Measurements from ENCODE around the gene ZSWIM3. TPM values are rescaled to one million over a fixed set of nuclear protein-coding genes. Genes with fewer than 3 reads are reported as not detected.

ZSWIM3 gene
- total and polyA plus RNA-seq, 2 of the 13 experiments (the other 11 are each of a cell fraction or from before 2014, with no cell fraction given) = 5.2 to 5.8 TPM

DNA sequence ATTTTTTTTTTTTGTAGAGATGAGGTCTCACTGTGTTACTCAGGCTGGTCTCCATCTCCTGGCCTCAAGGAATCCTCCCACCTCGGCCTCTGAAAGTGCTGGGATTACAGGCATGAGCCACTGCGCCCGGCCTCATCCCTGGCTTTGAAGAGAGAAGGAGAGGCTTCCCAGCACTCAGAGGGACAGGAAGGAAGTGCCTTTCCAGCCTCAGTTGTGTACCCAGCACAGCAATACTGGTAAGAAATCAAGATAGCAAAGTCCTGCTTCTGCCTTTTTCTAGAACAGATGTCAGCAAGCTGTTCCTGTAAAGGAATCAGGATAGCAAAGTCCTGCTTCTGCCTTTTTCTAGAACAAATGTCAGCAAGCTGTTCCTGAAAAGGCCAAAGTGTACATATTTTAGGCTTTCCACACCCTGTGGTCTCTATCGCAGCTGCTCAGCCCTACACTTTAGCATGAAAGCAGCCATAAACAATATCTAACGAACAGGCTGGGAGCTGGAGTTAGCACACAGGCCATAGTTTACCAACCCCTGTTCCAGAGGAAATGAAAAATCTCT, 60.8 kb downstream of the ZSWIM3 start (continued):
- TF ChIP-seq, protein P1, sequence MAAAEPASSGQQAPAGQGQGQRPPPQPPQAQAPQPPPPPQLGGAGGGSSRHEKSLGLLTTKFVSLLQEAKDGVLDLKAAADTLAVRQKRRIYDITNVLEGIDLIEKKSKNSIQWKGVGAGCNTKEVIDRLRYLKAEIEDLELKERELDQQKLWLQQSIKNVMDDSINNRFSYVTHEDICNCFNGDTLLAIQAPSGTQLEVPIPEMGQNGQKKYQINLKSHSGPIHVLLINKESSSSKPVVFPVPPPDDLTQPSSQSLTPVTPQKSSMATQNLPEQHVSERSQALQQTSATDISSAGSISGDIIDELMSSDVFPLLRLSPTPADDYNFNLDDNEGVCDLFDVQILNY (CRISPR knock-in tag; conservative IDR thresholded peaks at IDR 0.05) = no peak
- TF ChIP-seq ZSCAN31 (CRISPR knock-in tag; IDR thresholded peaks at IDR 0.05; ENCODE audit: low read depth) = 0 out of 2 replicates have a peak, but pooled peaks have one; percentile 31
- TF ChIP-seq HOXA3 (CRISPR knock-in tag; IDR thresholded peaks at IDR 0.05) = 0 out of 2 replicates have a peak, but pooled peaks have one; percentile 20
- TF ChIP-seq, protein P2, sequence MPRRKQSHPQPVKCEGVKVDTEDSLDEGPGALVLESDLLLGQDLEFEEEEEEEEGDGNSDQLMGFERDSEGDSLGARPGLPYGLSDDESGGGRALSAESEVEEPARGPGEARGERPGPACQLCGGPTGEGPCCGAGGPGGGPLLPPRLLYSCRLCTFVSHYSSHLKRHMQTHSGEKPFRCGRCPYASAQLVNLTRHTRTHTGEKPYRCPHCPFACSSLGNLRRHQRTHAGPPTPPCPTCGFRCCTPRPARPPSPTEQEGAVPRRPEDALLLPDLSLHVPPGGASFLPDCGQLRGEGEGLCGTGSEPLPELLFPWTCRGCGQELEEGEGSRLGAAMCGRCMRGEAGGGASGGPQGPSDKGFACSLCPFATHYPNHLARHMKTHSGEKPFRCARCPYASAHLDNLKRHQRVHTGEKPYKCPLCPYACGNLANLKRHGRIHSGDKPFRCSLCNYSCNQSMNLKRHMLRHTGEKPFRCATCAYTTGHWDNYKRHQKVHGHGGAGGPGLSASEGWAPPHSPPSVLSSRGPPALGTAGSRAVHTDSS (CRISPR knock-in tag; conservative IDR thresholded peaks at IDR 0.05) = 0 out of 2 replicates have a peak, but pooled peaks have one; percentile 9
- TF ChIP-seq, protein P3, sequence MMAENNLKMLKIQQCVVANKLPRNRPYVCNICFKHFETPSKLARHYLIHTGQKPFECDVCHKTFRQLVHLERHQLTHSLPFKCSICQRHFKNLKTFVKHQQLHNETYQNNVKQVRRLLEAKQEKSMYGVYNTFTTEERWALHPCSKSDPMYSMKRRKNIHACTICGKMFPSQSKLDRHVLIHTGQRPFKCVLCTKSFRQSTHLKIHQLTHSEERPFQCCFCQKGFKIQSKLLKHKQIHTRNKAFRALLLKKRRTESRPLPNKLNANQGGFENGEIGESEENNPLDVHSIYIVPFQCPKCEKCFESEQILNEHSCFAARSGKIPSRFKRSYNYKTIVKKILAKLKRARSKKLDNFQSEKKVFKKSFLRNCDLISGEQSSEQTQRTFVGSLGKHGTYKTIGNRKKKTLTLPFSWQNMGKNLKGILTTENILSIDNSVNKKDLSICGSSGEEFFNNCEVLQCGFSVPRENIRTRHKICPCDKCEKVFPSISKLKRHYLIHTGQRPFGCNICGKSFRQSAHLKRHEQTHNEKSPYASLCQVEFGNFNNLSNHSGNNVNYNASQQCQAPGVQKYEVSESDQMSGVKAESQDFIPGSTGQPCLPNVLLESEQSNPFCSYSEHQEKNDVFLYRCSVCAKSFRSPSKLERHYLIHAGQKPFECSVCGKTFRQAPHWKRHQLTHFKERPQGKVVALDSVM (CRISPR knock-in tag; IDR thresholded peaks at IDR 0.05) = peak; percentile 84
- 0 out of 2 replicates have a peak, but pooled peaks have one; percentile 19 for TF ChIP-seq ESRRA (CRISPR knock-in tag; IDR thresholded peaks at IDR 0.05; ENCODE audit: low read depth)
- no peak for TF ChIP-seq SOX13 (IDR thresholded peaks at IDR 0.05)
- TF ChIP-seq SOX13 (CRISPR knock-in tag; conservative IDR thresholded peaks at IDR 0.05 in 1 of 2, IDR thresholded peaks at IDR 0.05 in 1 of 2) = no peak
- TF ChIP-seq BCL6 (CRISPR knock-in tag; IDR thresholded peaks at IDR 0.05) = peak; percentile 66
- TF ChIP-seq, protein P4, sequence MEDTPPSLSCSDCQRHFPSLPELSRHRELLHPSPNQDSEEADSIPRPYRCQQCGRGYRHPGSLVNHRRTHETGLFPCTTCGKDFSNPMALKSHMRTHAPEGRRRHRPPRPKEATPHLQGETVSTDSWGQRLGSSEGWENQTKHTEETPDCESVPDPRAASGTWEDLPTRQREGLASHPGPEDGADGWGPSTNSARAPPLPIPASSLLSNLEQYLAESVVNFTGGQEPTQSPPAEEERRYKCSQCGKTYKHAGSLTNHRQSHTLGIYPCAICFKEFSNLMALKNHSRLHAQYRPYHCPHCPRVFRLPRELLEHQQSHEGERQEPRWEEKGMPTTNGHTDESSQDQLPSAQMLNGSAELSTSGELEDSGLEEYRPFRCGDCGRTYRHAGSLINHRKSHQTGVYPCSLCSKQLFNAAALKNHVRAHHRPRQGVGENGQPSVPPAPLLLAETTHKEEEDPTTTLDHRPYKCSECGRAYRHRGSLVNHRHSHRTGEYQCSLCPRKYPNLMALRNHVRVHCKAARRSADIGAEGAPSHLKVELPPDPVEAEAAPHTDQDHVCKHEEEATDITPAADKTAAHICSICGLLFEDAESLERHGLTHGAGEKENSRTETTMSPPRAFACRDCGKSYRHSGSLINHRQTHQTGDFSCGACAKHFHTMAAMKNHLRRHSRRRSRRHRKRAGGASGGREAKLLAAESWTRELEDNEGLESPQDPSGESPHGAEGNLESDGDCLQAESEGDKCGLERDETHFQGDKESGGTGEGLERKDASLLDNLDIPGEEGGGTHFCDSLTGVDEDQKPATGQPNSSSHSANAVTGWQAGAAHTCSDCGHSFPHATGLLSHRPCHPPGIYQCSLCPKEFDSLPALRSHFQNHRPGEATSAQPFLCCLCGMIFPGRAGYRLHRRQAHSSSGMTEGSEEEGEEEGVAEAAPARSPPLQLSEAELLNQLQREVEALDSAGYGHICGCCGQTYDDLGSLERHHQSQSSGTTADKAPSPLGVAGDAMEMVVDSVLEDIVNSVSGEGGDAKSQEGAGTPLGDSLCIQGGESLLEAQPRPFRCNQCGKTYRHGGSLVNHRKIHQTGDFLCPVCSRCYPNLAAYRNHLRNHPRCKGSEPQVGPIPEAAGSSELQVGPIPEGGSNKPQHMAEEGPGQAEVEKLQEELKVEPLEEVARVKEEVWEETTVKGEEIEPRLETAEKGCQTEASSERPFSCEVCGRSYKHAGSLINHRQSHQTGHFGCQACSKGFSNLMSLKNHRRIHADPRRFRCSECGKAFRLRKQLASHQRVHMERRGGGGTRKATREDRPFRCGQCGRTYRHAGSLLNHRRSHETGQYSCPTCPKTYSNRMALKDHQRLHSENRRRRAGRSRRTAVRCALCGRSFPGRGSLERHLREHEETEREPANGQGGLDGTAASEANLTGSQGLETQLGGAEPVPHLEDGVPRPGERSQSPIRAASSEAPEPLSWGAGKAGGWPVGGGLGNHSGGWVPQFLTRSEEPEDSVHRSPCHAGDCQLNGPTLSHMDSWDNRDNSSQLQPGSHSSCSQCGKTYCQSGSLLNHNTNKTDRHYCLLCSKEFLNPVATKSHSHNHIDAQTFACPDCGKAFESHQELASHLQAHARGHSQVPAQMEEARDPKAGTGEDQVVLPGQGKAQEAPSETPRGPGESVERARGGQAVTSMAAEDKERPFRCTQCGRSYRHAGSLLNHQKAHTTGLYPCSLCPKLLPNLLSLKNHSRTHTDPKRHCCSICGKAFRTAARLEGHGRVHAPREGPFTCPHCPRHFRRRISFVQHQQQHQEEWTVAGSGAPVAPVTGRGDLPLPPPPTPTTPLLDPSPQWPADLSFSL (CRISPR knock-in tag; IDR thresholded peaks at IDR 0.05) = peak; percentile 67; the same call in 1 of the 2 replicates
- no peak for TF ChIP-seq HDAC6 (IDR thresholded peaks at IDR 0.05; ENCODE audit: low read depth, low read length)
- 0 out of 2 replicates have a peak, but pooled peaks have one; percentile 24 for TF ChIP-seq RFXAP (CRISPR knock-in tag; IDR thresholded peaks at IDR 0.05; ENCODE audit: borderline replicate concordance)
- 0 out of 2 replicates have a peak, but pooled peaks have one; percentile 40 for TF ChIP-seq MEIS2 (CRISPR knock-in tag; IDR thresholded peaks at IDR 0.05)
- peak; percentile 68; the same call in 1 of the 2 replicates for TF ChIP-seq MTF2 (CRISPR knock-in tag; IDR thresholded peaks at IDR 0.05; ENCODE audit: borderline replicate concordance)
- TF ChIP-seq ELF3 (CRISPR knock-in tag; IDR thresholded peaks at IDR 0.05) = 0 out of 2 replicates have a peak, but pooled peaks have one; percentile 10
- TF ChIP-seq, protein P5, sequence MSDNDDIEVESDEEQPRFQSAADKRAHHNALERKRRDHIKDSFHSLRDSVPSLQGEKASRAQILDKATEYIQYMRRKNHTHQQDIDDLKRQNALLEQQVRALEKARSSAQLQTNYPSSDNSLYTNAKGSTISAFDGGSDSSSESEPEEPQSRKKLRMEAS (IDR thresholded peaks at IDR 0.05) = no peak; the same call in 1 of the 2 replicates
- peak; percentile 23; the same call in 1 of the 2 replicates for TF ChIP-seq HNF4A (CRISPR knock-in tag; IDR thresholded peaks at IDR 0.05)
- peak; percentile 28; the same call in 1 of the 2 replicates for TF ChIP-seq SAP130 (CRISPR knock-in tag; IDR thresholded peaks at IDR 0.05; ENCODE audit: low read depth)

Data from HepG2 (cell line).